K562 (cell line): Measurements from ENCODE around the gene HDHD2. TPM values are rescaled to one million over a fixed set of nuclear protein-coding genes. Genes with fewer than 3 reads are reported as not detected.

Source experiments
- BDP1 ChIP-seq: IDR thresholded peaks from 3 replicates; pipeline ENCODE4 v1.6.1; 2011; ENCODE audit not compliant: insufficient read length, insufficient read depth
- E2F3 ChIP-seq: fragments of 250-450 bp; sonication (Bioruptor Pico); IDR thresholded peaks from 2 replicates; pipeline ENCODE4 v1.4.0; 2020; ENCODE audit warnings: mild to moderate bottlenecking
- E2F8 ChIP-seq: fragments of 450-650 bp; IDR thresholded peaks from 2 replicates; pipeline ENCODE4 v1.7.1; 2018; ENCODE audit warnings: mild to moderate bottlenecking, low read depth; ENCODE audit not compliant: partially characterized antibody
- HMBOX1 ChIP-seq: sonication (generic); IDR thresholded peaks from 2 replicates; pipeline ENCODE4 v1.6.1; 2016
- JUN ChIP-seq, 2 experiments: sonication (generic) in 1 of 2; formaldehyde crosslinking in 1 of 2; IDR thresholded peaks; 2 replicates each; pipeline versions ENCODE4 v1.6.1 to v1.8.0; 2012 to 2022; ENCODE audit warnings: borderline replicate concordance in 2 of 2, mild to moderate bottlenecking in 2 of 2, improper control_type of control experiment in 1 of 2, low read depth in 1 of 2, low read length in 1 of 2, missing genetic modification reagents in 1 of 2
- MTA3 ChIP-seq: fragments of 450-650 bp; formaldehyde crosslinking; IDR thresholded peaks from 2 replicates; pipeline ENCODE4 v1.6.1; 2017; ENCODE audit warnings: mild to moderate bottlenecking, borderline replicate concordance
- NFATC3 ChIP-seq: fragments of 450-650 bp; IDR thresholded peaks from 2 replicates; pipeline ENCODE4 v1.6.1; 2017; ENCODE audit warnings: mild to moderate bottlenecking
- PBX2 ChIP-seq, 2 experiments: IDR thresholded peaks in 1 of 2; conservative IDR thresholded peaks in 1 of 2; 2 replicates each; pipeline ENCODE4 v1.6.1; 2016; ENCODE audit warnings: low read depth in 2 of 2, mild to moderate bottlenecking in 1 of 2, missing compliant biosample characterization in 1 of 2, missing genetic modification characterization in 1 of 2, moderate library complexity in 1 of 2
- POU5F1 ChIP-seq: fragments of 150-350 bp; IDR thresholded peaks from 2 replicates; pipeline ENCODE4 v1.6.1; 2014; ENCODE audit warnings: borderline replicate concordance, low read length, low read depth, mild to moderate bottlenecking; ENCODE audit not compliant: partially characterized antibody
- SMARCC2 ChIP-seq: fragments of 450-650 bp; IDR thresholded peaks from 2 replicates; pipeline ENCODE4 v1.6.1; 2017; ENCODE audit warnings: antibody characterized with exemption, moderate library complexity, mild to moderate bottlenecking, low read depth
- SMC3 ChIP-seq: conservative IDR thresholded peaks from 2 replicates; pipeline ENCODE4 v1.6.1; 2011; ENCODE audit warnings: low read depth, low read length, improper control_type of control experiment; ENCODE audit not compliant: insufficient read depth
- SUPT5H ChIP-seq: fragments of 450-650 bp; IDR thresholded peaks from 2 replicates; pipeline ENCODE4 v1.6.1; 2016
- TAF15 ChIP-seq: fragments of 200-400 bp; formaldehyde crosslinking; IDR thresholded peaks from 2 replicates; pipeline ENCODE4 v1.6.1; 2017; ENCODE audit warnings: mild to moderate bottlenecking, low read depth, low read length, moderate library complexity
- THRB ChIP-seq: fragments of 450-650 bp; formaldehyde crosslinking; conservative IDR thresholded peaks from 2 replicates; pipeline ENCODE4 v1.4.0; 2022; ENCODE audit warnings: mild to moderate bottlenecking, missing genetic modification characterization
- ZFX ChIP-seq: sonication (generic); formaldehyde crosslinking; IDR thresholded peaks from 2 replicates; pipeline ENCODE4 v1.8.0; 2022; ENCODE audit warnings: mild to moderate bottlenecking, missing genetic modification reagents, moderate library complexity
- ZNF184 ChIP-seq: sonication (generic); formaldehyde crosslinking; IDR thresholded peaks from 2 replicates; pipeline ENCODE4 v1.5.0; 2020; ENCODE audit warnings: missing genetic modification reagents
- ZNF239 ChIP-seq: fragments of 250-450 bp; sonication (Bioruptor Pico); IDR thresholded peaks from 2 replicates; pipeline ENCODE4 v1.4.0; 2020; ENCODE audit warnings: mild to moderate bottlenecking
- ZNF583 ChIP-seq: fragments of 250-450 bp; sonication (Bioruptor Pico); IDR thresholded peaks from 2 replicates; pipeline ENCODE4 v1.4.0; 2020
- polyA plus RNA-seq, 8 experiments: library from polyadenylated mRNA; depleted of rRNA in 4 of 8; stranded (reverse) in 5 of 8; unstranded in 3 of 8; fragments of >200 nt; fragmentation: Nextera tagmentation in 2 of 8; fragmentation: Illumina TruSeq in 1 of 8; extraction: Ambion mirVana in 2 of 8; extraction: Trizol in 1 of 8; gene quantifications; 2 replicates each; pipeline versions ENCODE4 v1.2.1 to v1.2.3, GENCODE V29; 2011 to 2014; ENCODE audit warnings: inconsistent platforms in 1 of 8, missing spikeins in 1 of 8
- total RNA-seq, 7 experiments: library from RNA; depleted of rRNA in 6 of 7; stranded (reverse); fragments of >200 nt in 6 of 7; fragmentation: Illumina TruSeq in 2 of 7; extraction: Trizol in 2 of 7; gene quantifications; 2 replicates each; pipeline versions ENCODE4 v1.2.1 to v1.2.3, GENCODE V29; 2011 to 2021; ENCODE audit warnings: low replicate concordance in 1 of 7

HDHD2 gene
- total and polyA plus RNA-seq, 9 of the 15 experiments (the other 6 are each of a cell fraction or from before 2014, with no cell fraction given), result 6.8 to 25.2 (median 21.5) TPM

- TF ChIP-seq HMBOX1 (no peak), ZNF583 (CRISPR knock-in tag) (no peak), SUPT5H (peak; percentile 77), JUN (IDR thresholded peaks at IDR 0.05; ENCODE audit: borderline replicate concordance, low read depth, low read length) (no peak), JUN (CRISPR knock-in tag; IDR thresholded peaks at IDR 0.05; ENCODE audit: borderline replicate concordance) (no peak), THRB (CRISPR knock-in tag) (no peak), ZFX (peak; percentile 81), BDP1 (no peak), SMARCC2 (no peak), POU5F1 (peak; percentile 56), PBX2 (CRISPR knock-in tag; IDR thresholded peaks at IDR 0.05; ENCODE audit: low read depth) (no peak), PBX2 (tag; conservative IDR thresholded peaks at IDR 0.05; ENCODE audit: low read depth) (no peak), E2F3 (CRISPR knock-in tag) (peak; percentile 24; the same call in 1 of the 2 replicates), TAF15 (no peak), SMC3 (no peak), MTA3 (peak; percentile 96), ZNF239 (CRISPR knock-in tag) (peak; percentile 88), E2F8 (no peak), NFATC3 (no peak), ZNF184 (CRISPR knock-in tag) (no peak)
These were observed 25.7 kb upstream of the HDHD2 start, which contains the start of gene IER3IP1 (continued) for GRCh38 chr18:47175898-47176575.
